Mesothelial cell of epicardium (in vitro differentiated cells): ENCODE measurements around the gene SYNGR2. TPM values are rescaled to one million over a fixed set of nuclear protein-coding genes. Genes with fewer than 3 reads are reported as not detected.

Source experiments
- DNase-seq, 2 experiments: peaks; one replicate each; pipeline ENCODE4 v3.0.0; 2021; ENCODE audit warnings: low spot score in 2 of 2; ENCODE audit not compliant: unreplicated experiment in 2 of 2
- H3K27ac Mint-ChIP-seq: 2 replicates; pipeline ENCODE4 v1.8.0; 2021; ENCODE audit warnings: mixed read lengths
- H3K27me3 Mint-ChIP-seq: 2 replicates; pipeline ENCODE4 v1.8.0; 2021; ENCODE audit warnings: low read depth, mixed read lengths
- H3K36me3 Mint-ChIP-seq: 2 replicates; pipeline ENCODE4 v1.8.0; 2021; ENCODE audit warnings: mixed read lengths
- H3K4me1 Mint-ChIP-seq: 2 replicates; pipeline ENCODE4 v1.8.0; 2021; ENCODE audit warnings: mixed read lengths
- H3K4me3 Mint-ChIP-seq: 2 replicates; pipeline ENCODE4 v1.8.0; 2021; ENCODE audit warnings: mild to moderate bottlenecking, moderate library complexity, mixed read lengths
- H3K9me3 Mint-ChIP-seq: 2 replicates; pipeline ENCODE4 v1.8.0; 2021; ENCODE audit warnings: mixed read lengths
- CTCF ChIP-seq: fragments of 200-600 bp; sonication (generic); IDR thresholded peaks from one replicate; pipeline ENCODE4 v1.5.0; 2021; ENCODE audit warnings: antibody characterized with exemption; ENCODE audit not compliant: unreplicated experiment
- total RNA-seq: library from RNA; stranded (reverse); gene quantifications from 3 replicates; pipeline ENCODE4 v1.2.1, GENCODE V29; 2021

SYNGR2 gene
- total RNA-seq, 1 donor from 2014 or later = 52.0 TPM

- H3K27me3 Mint-ChIP-seq = no peaks in the 10 kb centered on the region
- H3K4me1 Mint-ChIP-seq = peaks cover 7% of the 10 kb centered on the region
- H3K4me3 Mint-ChIP-seq = no peak overlapping the region
- TF ChIP-seq CTCF = no peak
- DNase-seq = no peak
- H3K9me3 Mint-ChIP-seq = no peaks in the 10 kb centered on the region
- no peak overlapping the region for H3K27ac Mint-ChIP-seq
- peaks cover 22% of the 10 kb centered on the region for H3K36me3 Mint-ChIP-seq
These were observed 11.0 kb downstream of the SYNGR2 start for GRCh38 chr17:78179372-78179771.

DNA sequence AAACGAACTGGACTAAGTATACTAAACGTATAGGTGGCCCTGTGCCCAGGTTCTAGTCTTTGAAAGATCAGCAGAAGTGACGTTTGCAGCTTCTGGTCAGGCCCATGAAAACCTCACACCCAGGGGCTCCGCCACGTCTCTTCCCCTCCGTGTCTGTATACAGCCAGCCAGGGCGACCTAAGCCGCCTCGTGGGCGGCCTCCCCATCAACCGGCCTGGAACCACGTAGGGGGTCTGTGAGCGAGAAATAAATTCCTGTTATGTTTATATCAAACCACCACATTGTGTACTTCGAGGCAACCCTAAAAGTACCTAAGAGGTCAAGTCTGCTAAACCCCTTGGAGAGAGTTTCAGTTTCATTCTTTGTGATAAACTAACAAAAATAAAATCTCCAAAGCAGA lies 11.7 kb downstream of the SYNGR2 start:
- H3K36me3 Mint-ChIP-seq = peaks cover 22% of the 10 kb centered on the region
- no peak for TF ChIP-seq CTCF
- no peak for DNase-seq
- no peaks in the 10 kb centered on the region for H3K9me3 Mint-ChIP-seq
- no peak overlapping the region for H3K4me3 Mint-ChIP-seq
- H3K27me3 Mint-ChIP-seq = no peaks in the 10 kb centered on the region
- H3K4me1 Mint-ChIP-seq = peaks cover 12% of the 10 kb centered on the region
- no peak overlapping the region for H3K27ac Mint-ChIP-seq

DNA sequence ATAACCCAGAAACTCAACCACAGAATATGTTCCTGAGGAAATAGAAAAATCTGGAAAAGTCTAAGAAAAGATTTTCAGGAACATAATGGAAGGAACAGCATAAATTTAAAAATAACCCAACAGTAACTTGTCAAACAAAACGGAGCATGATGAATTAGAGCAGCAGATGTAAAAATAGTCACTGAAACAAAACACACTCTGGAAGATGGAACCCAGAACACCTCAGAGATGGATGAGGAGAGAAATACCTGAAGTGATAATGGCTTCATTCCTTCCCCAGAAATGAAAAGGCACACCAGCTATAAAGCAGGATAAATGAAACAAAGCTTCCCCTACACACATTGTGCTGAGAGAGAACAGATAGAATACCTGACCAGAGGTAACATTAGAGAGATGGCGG lies 12.1 kb downstream of the SYNGR2 start:
- H3K27ac Mint-ChIP-seq = no peak overlapping the region
- H3K36me3 Mint-ChIP-seq = peaks cover 22% of the 10 kb centered on the region
- H3K4me3 Mint-ChIP-seq = no peak overlapping the region

GRCh38 chr17:78182504-78182903 lies 14.1 kb downstream of the SYNGR2 start:
- Mint-ChIP-seq H3K4me3 (no peak overlapping the region), H3K4me1 (peaks cover 17% of the 10 kb centered on the region), H3K36me3 (peaks cover 22% of the 10 kb centered on the region), H3K9me3 (no peaks in the 10 kb centered on the region), H3K27ac (no peak overlapping the region), H3K27me3 (no peaks in the 10 kb centered on the region)
- TF ChIP-seq CTCF = no peak
- DNase-seq = no peak

More for the DNA sequence above, 12.1 kb downstream of the SYNGR2 start:
- Mint-ChIP-seq H3K9me3 (no peaks in the 10 kb centered on the region), H3K27me3 (no peaks in the 10 kb centered on the region), H3K4me1 (peaks cover 16% of the 10 kb centered on the region)
- TF ChIP-seq CTCF = no peak
- DNase-seq = no peak

DNA sequence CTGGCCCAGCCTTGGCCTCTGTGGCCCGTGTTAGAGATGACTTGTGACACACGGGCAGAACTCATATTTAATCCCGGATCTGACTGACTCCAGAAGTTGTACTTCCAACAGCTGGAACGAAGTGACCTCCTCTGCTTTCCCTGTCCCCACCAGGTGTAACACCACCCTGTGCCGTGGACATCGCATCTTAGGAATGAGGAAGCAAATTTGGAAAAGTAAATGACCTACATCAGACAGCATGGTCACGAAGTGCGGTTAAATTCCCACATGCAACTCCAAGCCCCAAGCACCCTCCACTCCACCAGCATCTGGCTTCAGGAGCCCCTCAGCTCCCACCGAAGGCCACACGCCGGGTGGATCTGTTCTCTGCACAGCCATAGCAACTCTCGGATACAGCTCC lies 15.5 kb downstream of the SYNGR2 start:
- Mint-ChIP-seq H3K4me3 (no peak overlapping the region), H3K27ac (no peak overlapping the region), H3K9me3 (no peaks in the 10 kb centered on the region), H3K36me3 (peaks cover 19% of the 10 kb centered on the region), H3K4me1 (peaks cover 20% of the 10 kb centered on the region), H3K27me3 (no peaks in the 10 kb centered on the region)
- TF ChIP-seq CTCF = no peak
- no peak for DNase-seq

DNA sequence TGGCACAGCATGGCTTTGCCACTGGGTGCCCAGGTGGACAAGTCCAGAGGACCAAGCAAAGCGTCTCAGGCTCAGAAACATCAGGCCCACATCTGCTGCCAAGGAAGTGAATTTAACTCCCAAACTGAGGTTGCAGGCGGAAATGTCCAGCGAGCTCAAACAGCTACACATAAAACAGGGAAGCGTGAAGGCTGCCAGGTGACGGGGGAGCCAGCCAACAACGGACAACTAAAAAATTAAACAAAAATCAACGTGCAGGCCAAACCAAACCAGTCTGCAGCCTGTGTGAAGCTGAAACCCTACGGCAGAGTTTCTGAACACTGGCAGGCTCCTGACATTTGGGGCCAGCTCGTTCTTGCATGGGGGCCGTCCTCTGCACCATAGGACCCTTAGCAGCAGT lies 16.0 kb downstream of the SYNGR2 start:
- no peaks in the 10 kb centered on the region for H3K27me3 Mint-ChIP-seq
- no peak for TF ChIP-seq CTCF
- DNase-seq = no peak
- H3K4me3 Mint-ChIP-seq = no peak overlapping the region
- peaks cover 20% of the 10 kb centered on the region for H3K4me1 Mint-ChIP-seq
- peaks cover 15% of the 10 kb centered on the region for H3K36me3 Mint-ChIP-seq
- H3K9me3 Mint-ChIP-seq = no peaks in the 10 kb centered on the region
- H3K27ac Mint-ChIP-seq = no peak overlapping the region
